OCI-LY7 (cell line): ENCODE measurements around the gene INPP5B. TPM values are rescaled to one million over a fixed set of nuclear protein-coding genes. Genes with fewer than 3 reads are reported as not detected.

ENCODE experiments used
- small RNA-seq: library from RNA; depleted of rRNA; stranded (forward); fragments of <200 nt; gene quantifications from one replicate; pipeline ENCODE3, GENCODE V24; 2014
- total RNA-seq, 2 experiments: library from RNA; depleted of rRNA in 1 of 2; stranded (reverse); fragments of >200 nt in 1 of 2; shearing (Covaris generic) in 1 of 2; gene quantifications; 2 replicates each; pipeline ENCODE4 v1.2.3, GENCODE V29; 2014 to 2022

Gene INPP5B
- total RNA-seq, 2 experiments from 2014 or later = 49.7 to 63.0 TPM

Small RNA genes lying within 50 kb of the gene (small RNA-seq; reads per million reads assigned to genes)
- gene RF00017 (not detected), gene RF00092 (not detected), gene RNU6-510P (not detected), gene RNU6-584P (not detected)

Other genes with a start within 250 kb of the INPP5B start
- gene EPHA10, start 181.9 kb downstream of the INPP5B start, total RNA-seq (2014; rRNA removed; shearing (Covaris generic)) = not detected in 2 replicates
- not detected in 2 replicates for gene EPHA10, start 181.9 kb downstream of the INPP5B start, total RNA-seq (2022)
- gene MANEAL, start 153.2 kb downstream of the INPP5B start, total RNA-seq (2014; rRNA removed; shearing (Covaris generic)) = 11.8 and 27.1 TPM in 2 replicates
- 18.2 and 20.0 TPM in 2 replicates for gene MANEAL, start 153.2 kb downstream of the INPP5B start, total RNA-seq (2022)
- gene C1orf122, start 139.3 kb downstream of the INPP5B start, total RNA-seq (2014; rRNA removed; shearing (Covaris generic)) = 18.9 and 26.0 TPM in 2 replicates
- 21.4 and 29.7 TPM in 2 replicates for gene C1orf122, start 139.3 kb downstream of the INPP5B start, total RNA-seq (2022)
- gene YRDC, start 138.8 kb downstream of the INPP5B start, total RNA-seq (2014; rRNA removed; shearing (Covaris generic)) = 27.6 and 33.6 TPM in 2 replicates
- gene YRDC, start 138.8 kb downstream of the INPP5B start, total RNA-seq (2022) = 24.4 and 28.0 TPM in 2 replicates
- 1.6 and 1.8 TPM in 2 replicates for gene MTF1, start 87.5 kb downstream of the INPP5B start, total RNA-seq (2014; rRNA removed; shearing (Covaris generic))
- gene MTF1, start 87.5 kb downstream of the INPP5B start, total RNA-seq (2022) = 12.7 and 16.5 TPM in 2 replicates
- 89.5 and 155 TPM in 2 replicates for gene SF3A3, start 43.0 kb upstream of the INPP5B start, total RNA-seq (2014; rRNA removed; shearing (Covaris generic))
- gene SF3A3, start 43.0 kb upstream of the INPP5B start, total RNA-seq (2022) = 106 and 133 TPM in 2 replicates
- 0.21 and 0.63 TPM in 2 replicates for gene FHL3, start 58.5 kb upstream of the INPP5B start, total RNA-seq (2014; rRNA removed; shearing (Covaris generic))
- gene FHL3, start 58.5 kb upstream of the INPP5B start, total RNA-seq (2022) = 1.2 and 1.8 TPM in 2 replicates
- gene UTP11, start 65.7 kb upstream of the INPP5B start, total RNA-seq (2014; rRNA removed; shearing (Covaris generic)) = 43.8 and 61.1 TPM in 2 replicates
- gene UTP11, start 65.7 kb upstream of the INPP5B start, total RNA-seq (2022) = 40.1 and 42.1 TPM in 2 replicates
- 0.08 and 0.13 TPM in 2 replicates for gene POU3F1, start 99.7 kb upstream of the INPP5B start, total RNA-seq (2014; rRNA removed; shearing (Covaris generic))
- gene POU3F1, start 99.7 kb upstream of the INPP5B start, total RNA-seq (2022) = not detected in 2 replicates